Measurements from ENCODE around the gene CDH9.
"Not testable (repeated sequence)": the region's sequence is repeated elsewhere in the genome, so short reads cannot be mapped to it uniquely, and the experiment has no call there.

Gene CDH9

DNA sequence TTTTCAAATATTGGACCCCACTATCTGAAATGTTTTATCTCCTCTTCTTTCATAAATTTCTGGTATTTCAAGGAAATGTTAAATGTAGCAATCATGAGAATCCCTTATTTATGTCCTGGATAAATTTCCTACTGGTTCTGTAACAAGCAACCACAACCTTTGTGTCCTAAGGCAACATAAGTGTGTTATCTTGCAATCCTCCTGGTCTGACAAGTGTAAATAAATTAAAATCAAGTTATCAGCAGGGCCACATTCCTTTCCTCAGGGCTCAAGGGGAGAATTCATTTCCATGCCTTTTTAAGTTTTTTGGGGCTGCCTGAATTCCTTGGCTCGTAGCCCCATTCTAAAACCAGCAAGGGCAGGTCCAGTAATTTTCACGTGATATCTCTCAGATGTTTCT, 83.2 kb downstream of the CDH9 start:
- no peak for DNase-seq (ENCODE audit: low spot score)

- DNase-seq (ENCODE audit: low spot score) = no peak
Measured at GRCh38 chr5:26948921-26949320, 89.5 kb downstream of the CDH9 start.

GRCh38 chr5:26945901-26946300, 92.5 kb downstream of the CDH9 start:
- no peak for DNase-seq (ENCODE audit: low spot score)

DNA sequence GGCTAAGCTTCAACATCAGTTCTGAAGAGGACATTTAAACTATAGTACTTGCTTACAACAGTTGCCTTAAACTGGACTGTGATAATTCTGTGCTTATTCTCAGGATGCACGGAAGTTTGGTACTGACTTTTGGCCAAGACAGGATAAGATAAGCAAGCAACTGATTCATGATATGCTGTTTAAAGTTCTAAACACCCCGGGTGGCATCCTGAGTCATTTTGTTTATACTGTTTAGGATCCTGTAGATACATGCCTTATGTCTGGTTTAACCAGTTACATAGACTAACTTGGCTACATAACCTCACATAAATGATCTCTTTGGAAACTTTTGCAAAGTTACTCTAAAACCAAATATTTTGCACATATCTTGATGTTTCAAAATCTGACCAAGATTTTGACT, 95.9 kb downstream of the CDH9 start:
- no peak for DNase-seq (ENCODE audit: low spot score)

- no peak for DNase-seq (ENCODE audit: low spot score)
Measured at GRCh38 chr5:26940994-26941393, 97.4 kb downstream of the CDH9 start.

DNA sequence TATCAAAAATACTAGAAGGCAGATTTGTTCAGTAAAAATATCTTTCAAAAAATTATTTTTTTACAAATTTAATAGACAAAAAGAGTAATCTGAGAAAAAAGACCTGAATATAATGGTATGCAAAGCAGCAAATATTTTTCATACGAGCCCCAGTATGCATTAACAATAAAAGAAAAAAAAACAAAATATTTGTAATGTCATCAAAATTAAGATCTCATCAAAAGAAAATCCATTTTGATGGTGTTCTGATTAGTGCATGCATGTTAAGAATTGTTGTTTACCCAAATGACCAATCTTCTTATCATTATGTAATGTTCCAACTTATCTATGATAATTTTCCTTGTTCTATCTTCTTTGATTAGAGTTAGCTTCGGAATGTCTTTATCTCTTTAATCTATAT, 106.1 kb downstream of the CDH9 start:
- no peak for DNase-seq (ENCODE audit: low spot score)

GRCh38 chr5:26921439-26921838, 116.9 kb downstream of the CDH9 start:
- no peak for DNase-seq (ENCODE audit: low spot score)

GRCh38 chr5:26903469-26903868, 134.9 kb downstream of the CDH9 start:
- no peak for DNase-seq (ENCODE audit: low spot score)

DNA sequence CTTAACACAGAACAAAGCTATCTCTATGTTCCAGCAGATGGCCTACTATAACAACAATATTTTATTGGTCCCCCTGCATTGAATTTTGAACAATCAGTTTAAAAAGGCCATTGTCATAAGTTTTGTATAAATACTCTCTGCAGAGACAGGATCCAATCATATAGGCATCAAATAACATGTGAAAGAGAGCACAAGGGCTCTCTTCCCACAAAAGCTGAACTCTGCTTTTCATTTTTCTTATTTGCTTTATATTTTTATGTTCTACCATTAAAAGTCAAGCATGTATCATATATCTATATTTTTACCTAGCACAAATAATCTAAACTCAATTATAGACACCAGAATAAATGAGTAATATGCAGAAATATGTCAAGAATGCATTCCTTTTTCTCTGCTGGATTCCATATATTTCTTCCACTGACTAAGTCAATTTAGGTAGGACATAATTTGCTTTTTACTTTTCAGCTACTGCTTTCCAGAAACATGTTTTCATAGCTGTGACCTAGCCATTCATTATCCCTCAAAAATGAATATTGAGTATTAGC, 143.6 kb downstream of the CDH9 start:
- DNase-seq (ENCODE audit: low spot score) = no peak

- no peak for DNase-seq (ENCODE audit: low spot score)
Measured at GRCh38 chr5:26893078-26893477, 145.3 kb downstream of the CDH9 start.

DNA sequence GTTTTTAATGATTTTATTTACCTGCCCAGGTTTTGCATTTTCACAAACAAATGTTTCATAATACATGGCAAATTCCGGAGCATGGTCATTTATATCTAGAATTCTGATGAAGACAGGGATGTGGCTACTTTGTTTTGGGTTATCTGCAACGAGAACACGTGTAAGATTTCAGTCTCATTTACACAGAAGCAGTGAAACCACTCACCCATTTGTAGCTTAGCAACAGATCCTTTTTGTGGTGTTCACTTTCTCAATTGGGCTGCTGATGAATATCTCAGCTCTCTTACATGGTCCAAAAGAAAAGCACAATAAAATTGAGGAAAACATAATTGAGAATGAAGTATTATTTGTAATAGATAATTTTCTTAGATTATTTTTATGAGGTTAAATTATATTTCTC, 148.6 kb downstream of the CDH9 start:
- no peak for DNase-seq (ENCODE audit: low spot score)

GRCh38 chr5:26884481-26884880, 153.9 kb downstream of the CDH9 start:
- no peak for DNase-seq (ENCODE audit: low spot score)

DNA sequence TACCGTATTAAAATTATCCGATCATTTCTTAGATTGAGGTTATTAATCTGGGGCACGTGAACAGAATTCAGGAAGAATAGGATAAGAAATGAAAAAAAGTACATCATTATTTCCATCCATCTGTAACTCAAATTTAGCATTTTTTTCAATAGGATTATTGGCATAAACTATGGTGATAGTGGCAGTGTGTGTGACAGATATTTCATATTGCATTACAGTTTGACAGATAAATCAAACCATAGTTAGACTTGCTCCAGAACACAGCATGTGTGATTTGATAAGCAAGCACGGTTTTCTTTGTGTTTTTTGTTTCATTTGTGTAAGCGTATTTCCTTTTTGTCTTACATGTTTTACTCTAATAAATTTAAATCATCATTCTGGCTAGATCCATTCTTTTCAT, 155.0 kb downstream of the CDH9 start:
- DNase-seq (ENCODE audit: low spot score) = no peak

GRCh38 chr5:26881901-26882300, 156.5 kb downstream of the CDH9 start:
- DNase-seq (ENCODE audit: low spot score) = no peak

- DNase-seq (ENCODE audit: low spot score) = no peak
Measured at GRCh38 chr5:26877154-26877553, 161.2 kb downstream of the CDH9 start.

DNA sequence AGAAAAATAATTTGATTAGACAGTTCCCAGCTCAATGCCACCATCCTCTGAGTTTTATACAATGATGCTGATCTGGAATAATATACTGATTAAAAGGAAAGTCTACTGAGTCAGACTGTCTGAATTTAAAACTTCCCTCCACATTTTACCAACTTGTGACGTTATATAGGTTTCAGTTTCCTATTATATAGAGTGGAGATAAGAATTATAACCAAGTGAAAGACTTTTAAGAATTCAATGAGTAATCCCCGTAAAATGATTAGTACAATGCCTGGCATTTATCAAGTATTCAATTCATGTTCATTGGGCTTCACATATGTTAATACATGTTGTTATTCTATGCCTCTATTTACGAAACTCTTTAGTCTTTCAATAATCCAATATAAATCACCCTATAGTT, 166.0 kb downstream of the CDH9 start:
- no peak for DNase-seq (ENCODE audit: low spot score)

- no peak for DNase-seq (ENCODE audit: low spot score)
Measured at GRCh38 chr5:26869781-26870180, 168.6 kb downstream of the CDH9 start.

GRCh38 chr5:26868504-26868903, 169.9 kb downstream of the CDH9 start:
- no peak for DNase-seq (ENCODE audit: low spot score)

DNA sequence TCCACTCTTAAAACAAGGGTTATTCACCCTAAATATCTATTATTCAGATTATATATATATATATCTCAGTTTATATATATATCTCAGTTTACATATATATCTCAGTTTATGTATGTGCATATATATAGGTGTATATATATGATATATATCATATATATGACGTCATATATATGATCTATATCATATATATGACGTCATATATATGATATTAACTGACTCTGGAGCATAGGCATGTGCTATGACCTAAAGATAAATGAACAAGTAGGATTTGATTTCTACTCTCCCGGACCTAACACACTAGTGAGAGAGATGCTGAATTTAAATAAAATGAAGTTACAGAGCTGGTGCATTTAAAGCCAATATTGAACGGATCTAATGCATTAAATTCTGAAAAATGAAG, 174.3 kb downstream of the CDH9 start:
- DNase-seq (ENCODE audit: low spot score) = no peak

DNA sequence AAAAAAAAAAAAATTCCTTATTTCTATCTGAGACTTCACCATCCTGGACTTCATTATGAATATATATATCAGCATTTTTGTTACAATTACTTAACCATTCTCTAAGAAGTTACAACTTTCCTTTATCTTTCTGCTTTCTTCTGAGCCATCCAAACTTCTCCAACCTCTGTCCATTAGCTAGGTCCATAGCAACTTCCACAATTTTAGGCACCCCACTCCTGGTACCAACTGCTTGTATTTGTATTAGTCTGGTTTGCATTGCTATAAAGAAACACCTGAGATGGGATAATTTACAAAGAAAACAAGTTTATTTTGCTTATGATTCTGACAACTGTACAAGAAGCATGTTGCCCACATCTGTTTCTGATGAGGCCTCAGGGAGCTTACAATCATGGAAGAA, 182.1 kb downstream of the CDH9 start:
- DNase-seq (ENCODE audit: low spot score) = no peak

DNA sequence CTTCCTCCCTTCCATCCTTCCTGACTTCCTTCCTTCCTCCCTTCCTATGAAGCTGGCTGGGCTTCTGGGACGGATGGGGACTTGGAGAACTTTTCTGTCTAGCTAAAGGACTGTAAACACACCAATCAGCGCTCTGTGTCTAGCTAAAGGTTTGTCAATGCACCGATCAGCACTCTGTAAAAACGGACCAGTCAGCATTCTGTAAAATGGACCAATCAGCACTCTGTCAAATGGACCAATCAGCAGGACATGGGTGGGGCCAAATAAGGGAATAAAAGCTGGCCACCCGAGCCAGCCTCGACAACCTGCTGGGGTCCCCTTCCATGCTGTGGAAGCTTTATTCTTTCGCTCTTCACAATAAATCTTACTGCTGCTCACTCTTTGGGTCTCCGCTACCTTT, 185.9 kb downstream of the CDH9 start:
- not testable (repeated sequence) for DNase-seq (ENCODE audit: low spot score)

DNA sequence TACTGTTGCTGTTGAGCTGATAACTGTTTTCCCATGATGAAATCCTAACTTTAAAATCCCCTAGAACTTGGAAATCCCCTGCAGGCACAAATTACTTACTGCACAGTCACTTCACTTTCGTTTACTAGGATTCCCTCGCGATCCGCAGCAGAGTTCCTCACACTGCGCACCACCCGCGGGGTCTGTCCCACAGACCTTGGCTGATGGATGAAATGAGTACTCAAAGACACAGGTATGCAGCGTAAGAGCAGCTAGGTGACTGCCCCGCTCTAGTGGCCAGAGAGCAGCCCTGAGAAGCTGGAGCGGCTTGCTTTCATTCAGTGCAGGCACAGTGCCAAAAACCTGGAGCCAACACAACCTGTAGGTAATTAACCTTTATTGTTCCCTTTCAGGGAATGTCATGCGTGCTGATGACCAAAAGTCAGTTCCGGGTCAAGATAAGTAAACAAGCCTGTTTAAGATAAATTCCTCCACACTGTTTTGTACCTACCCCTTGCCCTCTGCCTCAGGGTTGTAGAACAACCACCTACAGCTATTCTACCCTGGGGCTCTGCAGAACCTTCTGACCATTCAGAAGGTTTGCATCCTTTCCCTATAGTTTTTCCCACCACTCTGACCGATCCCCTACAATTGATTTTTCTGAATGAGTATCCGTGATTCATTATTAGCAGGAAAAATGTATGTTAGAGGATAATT, 191.2 kb downstream of the CDH9 start:
- no peak for DNase-seq (ENCODE audit: low spot score)

DNA sequence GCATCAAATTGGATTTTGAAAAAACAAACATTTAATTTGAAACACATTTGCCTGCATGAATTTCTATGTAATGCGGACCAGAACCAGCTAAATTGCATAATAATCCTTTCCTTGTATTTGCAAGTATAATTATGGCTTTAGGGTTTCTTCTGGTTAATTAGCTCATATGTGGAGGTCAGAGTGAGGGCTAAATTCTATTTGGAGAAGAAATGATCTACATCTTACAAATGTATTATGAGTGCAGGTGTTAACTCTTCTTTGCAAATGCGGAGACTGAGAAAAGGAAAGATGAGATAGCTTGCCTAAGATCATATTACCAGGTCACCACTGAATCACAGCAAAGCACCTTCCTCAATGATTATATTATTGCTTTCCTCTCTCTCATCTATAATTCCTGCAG, 194.7 kb downstream of the CDH9 start:
- DNase-seq (ENCODE audit: low spot score) = no peak

DNA sequence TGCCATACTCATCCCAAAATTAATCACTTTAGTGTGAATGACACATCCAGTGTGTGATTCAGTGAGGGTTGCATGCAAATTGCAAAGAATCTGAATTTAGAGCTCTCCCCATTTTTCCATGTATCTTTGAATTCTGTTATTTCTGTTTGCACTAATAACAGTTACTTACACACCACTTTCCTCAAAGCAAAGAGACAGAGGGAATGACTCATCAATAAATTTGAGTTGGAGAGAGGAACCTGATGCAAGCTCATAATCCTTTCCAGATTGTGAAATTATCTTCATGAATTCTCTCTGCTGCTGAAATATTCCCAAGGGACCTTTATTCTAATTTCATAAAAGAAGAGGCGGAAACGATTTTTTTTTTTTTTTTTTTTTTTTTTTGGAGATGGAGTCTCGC, 204.8 kb downstream of the CDH9 start:
- peak; percentile 57 for DNase-seq (ENCODE audit: low spot score)

Measured in putamen (tissue), 1 donor.